Suprapubic skin (tissue), 3 donors: ENCODE data around the gene GJC1.
"Not testable (repeated sequence)": the region's sequence is repeated elsewhere in the genome, so short reads cannot be mapped to it uniquely, and the experiment has no call there.

Experiments
- CTCF ChIP-seq, 2 donors: fragments of 200-600 bp in 1 of 2; fragments of 450-650 bp in 1 of 2; sonication (generic) in 1 of 2; IDR thresholded peaks; one replicate each; pipeline ENCODE4 v1.5.1; 2016 to 2019; ENCODE audit warnings: antibody characterized with exemption in 2 of 2, mild to moderate bottlenecking in 1 of 2, moderate library complexity in 1 of 2
- EP300 ChIP-seq: sonication (generic); formaldehyde crosslinking; IDR thresholded peaks from one replicate; pipeline ENCODE4 v1.6.1; 2017; ENCODE audit warnings: antibody characterized with exemption

- not testable (repeated sequence) for TF ChIP-seq CTCF (IDR thresholded peaks at IDR 0.05); EP300
Observed at GRCh38 chr17:44808656-44809388, 21.3 kb downstream of the GJC1 start.
